Measurements from ENCODE around the gene LYRM9. TPM values are rescaled to one million over a fixed set of nuclear protein-coding genes. Genes with fewer than 3 reads are reported as not detected.

The LYRM9 gene
- total and polyA plus RNA-seq, 9 of the 15 experiments (the other 6 are each of a cell fraction or from before 2014, with no cell fraction given) = 0.98 to 4.7 (median 1.8) TPM

- TF ChIP-seq CHD7 (IDR thresholded peaks at IDR 0.05; ENCODE audit: low read depth, low read length) (no peak), HMBOX1 (IDR thresholded peaks at IDR 0.05) (no peak), HMGXB4 (CRISPR knock-in tag; IDR thresholded peaks at IDR 0.05) (0 out of 2 replicates have a peak, but pooled peaks have one; percentile 64), ZNF589 (CRISPR knock-in tag; IDR thresholded peaks at IDR 0.05; ENCODE audit: low read depth) (no peak), RNF2 (IDR thresholded peaks at IDR 0.05) (peak; percentile 55; the same call in 1 of the 2 replicates), PHF8 (IDR thresholded peaks at IDR 0.05; ENCODE audit: borderline replicate concordance, low read length) (peak; percentile 73; the same call in 1 of the 2 replicates), HLTF (IDR thresholded peaks at IDR 0.05) (no peak)
Measured at GRCh38 chr17:27892866-27893769, at the start of gene LYRM9 (continued).

Measured in K562 (cell line).